Prostate gland (tissue), 2 donors: ENCODE data around the gene DEAF1.

Experiments used
- CTCF ChIP-seq, 4 experiments: fragments of 200-600 bp in 2 of 4; fragments of 450-650 bp in 2 of 4; sonication (generic) in 2 of 4; IDR thresholded peaks; 1 replicate in 3 of 4; 2 replicates in 1 of 4; pipeline ENCODE4 v1.5.1; 2016 to 2019; ENCODE audit warnings: antibody characterized with exemption in 4 of 4, mild to moderate bottlenecking in 2 of 4, moderate library complexity in 2 of 4
- POLR2A ChIP-seq: fragments of 450-650 bp; IDR thresholded peaks from one replicate; pipeline ENCODE4 v1.6.1; 2016; ENCODE audit warnings: antibody characterized with exemption, mild to moderate bottlenecking

GRCh38 chr11:596374-596773 is 98.6 kb downstream of the DEAF1 start:
- TF ChIP-seq CTCF (IDR thresholded peaks at IDR 0.05) = no peak
- TF ChIP-seq POLR2A = no peak
